Measurements from ENCODE around the gene FUT3. TPM values are rescaled to one million over a fixed set of nuclear protein-coding genes. Genes with fewer than 3 reads are reported as not detected.

FUT3 gene
- total and polyA plus RNA-seq, 2 donors (not counting 1 experiment from before 2014, with no cell fraction given) = not detected

GRCh38 chr19:5801796-5802619, 49.2 kb downstream of the FUT3 start:
- TF ChIP-seq CTCF (conservative IDR thresholded peaks at IDR 0.05 in 1 of 2, IDR thresholded peaks at IDR 0.05 in 1 of 2; ENCODE audit: low read depth in 1 of 2, low read length in 2 of 2) = no peak
- TF ChIP-seq EZH2 (IDR thresholded peaks at IDR 0.05; ENCODE audit: low read length, missing control alignments) = no peak
- Histone ChIP-seq H3K36me3 (ENCODE audit: control insufficient read depth, insufficient read depth, low read length) (no peaks in the 10 kb centered on the region), H3K27me3 (ENCODE audit: control insufficient read depth, insufficient read depth, low read length) (peaks cover 17% of the 10 kb centered on the region), H3K79me2 (ENCODE audit: control insufficient read depth, insufficient read depth, low read length) (no peaks in the 10 kb centered on the region), H4K20me1 (ENCODE audit: control insufficient read depth, extremely low read depth, insufficient read depth, low read length) (no peaks in the 10 kb centered on the region), H3K4me1 (ENCODE audit: control insufficient read depth, extremely low read depth, insufficient read depth, low read length) (peaks cover 4% of the 10 kb centered on the region), H3K9ac (ENCODE audit: insufficient read depth, low read length) (no peak overlapping the region), H3K4me3 (replicated peaks in 1 of 4; ENCODE audit: control extremely low read depth in 1 of 4, insufficient read depth in 1 of 4, low read depth in 3 of 4, low read length in 4 of 4) (no peak overlapping the region), H3K27ac (ENCODE audit: insufficient read depth, low read length) (no peak overlapping the region), H3K4me2 (ENCODE audit: extremely low read depth, insufficient read depth, low read length) (no peak overlapping the region), H3K9me3 (ENCODE audit: control insufficient read depth, insufficient read depth, low read depth, low read length) (no peaks in the 10 kb centered on the region), H2AFZ (ENCODE audit: low read length) (no peak overlapping the region)
- peak; percentile 23 to 29 for DNase-seq (ENCODE audit: low read depth in 2 of 2)

- Histone ChIP-seq H3K36me3 (ENCODE audit: control insufficient read depth, insufficient read depth, low read length) (no peaks in the 10 kb centered on the region), H3K27me3 (ENCODE audit: control insufficient read depth, insufficient read depth, low read length) (peaks cover 8% of the 10 kb centered on the region)
- DNase-seq (ENCODE audit: low read depth in 2 of 2) = no peak
Measured at GRCh38 chr19:5800361-5801270, 50.6 kb downstream of the FUT3 start.

More at GRCh38 chr19:5800361-5801270, 50.6 kb downstream of the FUT3 start:
- Histone ChIP-seq H4K20me1 (ENCODE audit: control insufficient read depth, extremely low read depth, insufficient read depth, low read length) (no peaks in the 10 kb centered on the region), H3K4me2 (ENCODE audit: extremely low read depth, insufficient read depth, low read length) (no peak overlapping the region), H3K27ac (ENCODE audit: insufficient read depth, low read length) (no peak overlapping the region), H3K9me3 (ENCODE audit: control insufficient read depth, insufficient read depth, low read depth, low read length) (no peaks in the 10 kb centered on the region), H3K4me3 (replicated peaks in 1 of 4; ENCODE audit: control extremely low read depth in 1 of 4, insufficient read depth in 1 of 4, low read depth in 3 of 4, low read length in 4 of 4) (no peak overlapping the region), H3K9ac (ENCODE audit: insufficient read depth, low read length) (no peak overlapping the region), H2AFZ (ENCODE audit: low read length) (no peak overlapping the region), H3K79me2 (ENCODE audit: control insufficient read depth, insufficient read depth, low read length) (no peaks in the 10 kb centered on the region), H3K4me1 (ENCODE audit: control insufficient read depth, extremely low read depth, insufficient read depth, low read length) (peaks cover 4% of the 10 kb centered on the region)
- no peak for TF ChIP-seq CTCF (conservative IDR thresholded peaks at IDR 0.05 in 1 of 2, IDR thresholded peaks at IDR 0.05 in 1 of 2; ENCODE audit: low read depth in 1 of 2, low read length in 2 of 2)
- no peak for TF ChIP-seq EZH2 (IDR thresholded peaks at IDR 0.05; ENCODE audit: low read length, missing control alignments)
